ENCODE data around the gene TMEM140.

Gene TMEM140

DNA sequence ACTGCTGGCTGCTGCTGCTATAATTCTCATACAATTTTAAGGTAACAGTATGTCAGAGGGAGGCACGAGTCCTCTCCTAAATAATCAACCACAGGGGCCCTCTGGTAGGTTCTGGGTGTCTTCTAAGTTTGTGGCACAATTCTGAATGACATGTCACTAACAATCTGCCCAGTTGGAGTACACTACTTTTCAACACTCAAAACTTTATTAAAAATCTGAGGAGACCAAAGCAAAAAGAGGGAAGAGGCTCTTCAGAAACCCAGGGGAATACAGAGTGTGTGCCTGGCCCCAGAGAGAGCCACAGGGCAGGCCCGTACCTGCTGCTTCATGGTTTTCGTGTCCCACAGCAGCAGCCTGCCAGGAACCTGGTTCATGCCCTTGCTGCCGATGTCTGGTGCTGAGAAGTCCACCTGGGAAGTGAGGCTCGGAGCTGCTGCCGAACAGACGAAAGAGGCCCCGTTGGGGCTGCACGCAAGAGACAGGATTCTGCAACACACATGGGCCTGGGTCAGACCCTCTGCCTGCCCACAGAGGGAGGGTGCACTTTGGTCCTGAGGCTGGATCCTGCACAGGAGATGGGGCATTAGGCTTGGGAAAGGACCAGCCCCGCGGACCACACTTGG is 45.2 kb downstream of the TMEM140 start:
- no peak for DNase-seq (ENCODE audit: low read depth in 1 of 2, low spot score in 1 of 2)

- DNase-seq (ENCODE audit: low read depth in 1 of 2, low spot score in 1 of 2), result no peak
Measured at GRCh38 chr7:135193615-135194081, 45.8 kb downstream of the TMEM140 start.

GRCh38 chr7:135194494-135195095 is 46.7 kb downstream of the TMEM140 start:
- DNase-seq (ENCODE audit: low read depth in 1 of 2, low spot score in 1 of 2), result no peak

DNA sequence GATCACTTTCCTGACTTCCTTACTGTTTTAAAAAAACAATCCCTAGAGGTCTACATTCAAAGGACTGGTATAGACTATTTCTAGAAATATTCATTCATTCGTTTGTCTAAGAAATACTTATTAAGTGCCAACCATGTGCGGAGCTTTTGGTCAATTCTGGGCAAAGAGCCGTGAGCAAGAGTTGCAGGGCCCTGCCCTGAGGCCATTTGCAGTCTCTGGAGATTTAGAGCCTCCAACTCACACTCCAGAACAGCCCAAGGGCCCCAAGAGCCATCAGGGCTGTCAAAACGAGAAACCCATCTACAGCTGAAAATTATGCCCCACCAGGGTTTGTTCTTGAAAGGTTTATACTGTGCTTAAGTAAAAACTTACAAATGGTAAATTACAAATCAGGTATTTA is 47.3 kb downstream of the TMEM140 start:
- DNase-seq (ENCODE audit: low read depth in 1 of 2, low spot score in 1 of 2), result no peak

- DNase-seq (ENCODE audit: low read depth in 1 of 2, low spot score in 1 of 2), result no peak
Measured at GRCh38 chr7:135195968-135196629, 48.2 kb downstream of the TMEM140 start.

DNA sequence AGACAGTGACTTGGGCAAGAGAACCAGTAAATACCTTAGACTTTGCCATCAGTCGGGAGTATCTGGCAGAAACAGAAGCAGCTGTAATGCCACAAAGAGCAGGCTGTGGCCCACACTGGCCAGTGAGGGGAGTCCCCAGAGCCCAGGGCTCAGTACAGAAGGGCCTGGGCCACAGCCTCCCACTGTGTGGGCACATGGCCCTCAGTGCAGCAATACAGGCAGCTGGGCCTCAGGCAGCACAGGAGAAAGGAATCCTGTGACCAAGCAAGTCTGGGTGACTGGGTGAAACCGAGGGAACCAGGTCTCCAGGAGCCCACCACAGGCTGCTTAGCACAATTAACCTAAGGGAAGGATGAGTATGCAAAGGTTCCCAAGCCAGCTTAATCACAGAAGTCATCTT is 49.5 kb downstream of the TMEM140 start:
- DNase-seq (ENCODE audit: low read depth in 1 of 2, low spot score in 1 of 2), result no peak

DNA sequence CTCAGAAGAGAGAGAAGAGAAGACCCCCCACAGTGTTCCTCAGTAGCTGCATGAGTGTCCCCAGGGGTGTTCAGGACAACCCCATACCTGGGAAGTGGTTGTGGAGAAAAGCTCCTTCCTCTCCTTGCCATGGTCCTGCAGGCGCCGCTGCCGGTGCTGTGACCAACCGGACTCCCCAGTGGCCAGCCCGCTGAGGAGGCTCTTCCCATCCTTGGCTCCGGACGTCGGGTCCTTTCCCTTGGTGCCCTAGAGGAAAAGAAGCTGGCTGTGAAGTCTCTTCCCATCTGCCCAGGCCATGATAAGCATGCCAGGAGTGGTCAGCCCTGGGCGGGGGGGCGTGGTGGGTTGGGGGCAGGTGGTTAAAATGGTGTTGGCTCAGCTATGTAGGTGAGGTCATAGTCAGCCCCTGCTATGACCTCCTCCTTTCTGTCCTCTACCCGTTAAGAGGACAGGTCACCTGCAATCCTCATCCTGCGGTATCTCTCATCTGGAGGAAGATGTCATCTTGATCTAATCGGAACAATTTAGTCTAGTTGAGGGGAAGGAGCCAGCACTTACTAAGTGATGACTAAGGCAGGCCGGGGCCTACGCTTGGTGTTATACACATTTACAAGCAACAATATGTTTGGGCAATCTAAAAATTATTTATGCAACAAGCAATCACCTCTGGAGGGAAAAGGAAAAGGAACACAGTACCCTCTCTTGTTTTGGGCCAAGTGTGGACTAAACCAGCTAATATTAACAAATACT is 50.2 kb downstream of the TMEM140 start:
- DNase-seq (ENCODE audit: low read depth in 1 of 2, low spot score in 1 of 2), result no peak

GRCh38 chr7:135199439-135199838 is 51.6 kb downstream of the TMEM140 start:
- no peak for DNase-seq (ENCODE audit: low read depth in 1 of 2, low spot score in 1 of 2)

DNA sequence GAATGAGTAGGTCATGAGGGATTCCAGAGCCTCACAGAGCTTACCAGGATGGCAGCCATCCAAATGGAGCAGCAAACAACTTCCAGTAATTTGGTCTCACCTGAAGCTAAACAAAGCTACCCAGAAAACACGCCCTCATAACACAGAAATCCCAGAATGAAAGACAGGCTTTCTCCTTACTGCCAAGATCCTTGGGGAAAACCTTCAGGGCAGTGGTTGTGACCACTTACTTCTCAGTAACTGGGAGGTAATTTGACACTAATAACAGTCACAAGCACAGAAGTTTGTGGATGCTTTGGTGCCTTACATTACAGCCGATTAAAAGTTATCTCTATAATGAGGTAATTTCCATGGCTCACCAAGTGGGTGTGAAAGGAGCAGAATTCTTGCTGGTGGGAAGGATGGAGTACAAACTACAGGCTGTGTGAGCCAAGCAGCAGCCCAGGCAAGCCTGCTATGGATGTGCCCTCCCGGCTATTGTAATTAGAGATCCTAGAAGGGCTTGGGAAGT is 53.0 kb downstream of the TMEM140 start:
- DNase-seq (ENCODE audit: low read depth in 1 of 2, low spot score in 1 of 2), result no peak

DNA sequence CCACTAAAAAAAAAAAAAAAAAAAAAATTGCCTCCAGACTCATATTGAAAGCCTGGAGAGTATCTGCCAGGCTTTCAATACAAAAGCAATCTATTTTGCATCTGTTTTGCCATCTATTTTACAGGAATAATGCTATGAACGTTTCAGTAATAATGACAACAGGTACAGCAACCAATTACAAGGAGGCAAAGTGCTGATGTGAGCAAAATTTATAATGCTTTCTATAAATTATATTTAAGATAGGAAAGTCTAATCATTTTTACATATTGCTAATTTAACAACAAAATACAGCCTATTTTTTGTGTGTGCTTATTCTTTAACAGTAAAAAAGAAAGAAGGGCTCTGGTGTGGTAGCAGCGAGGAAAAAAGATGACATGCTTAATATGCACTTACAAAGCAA is 53.5 kb downstream of the TMEM140 start:
- no peak for DNase-seq (ENCODE audit: low read depth in 1 of 2, low spot score in 1 of 2)

- no peak for DNase-seq (ENCODE audit: low read depth in 1 of 2, low spot score in 1 of 2)
Measured at GRCh38 chr7:135204341-135204749, 56.5 kb downstream of the TMEM140 start.

DNA sequence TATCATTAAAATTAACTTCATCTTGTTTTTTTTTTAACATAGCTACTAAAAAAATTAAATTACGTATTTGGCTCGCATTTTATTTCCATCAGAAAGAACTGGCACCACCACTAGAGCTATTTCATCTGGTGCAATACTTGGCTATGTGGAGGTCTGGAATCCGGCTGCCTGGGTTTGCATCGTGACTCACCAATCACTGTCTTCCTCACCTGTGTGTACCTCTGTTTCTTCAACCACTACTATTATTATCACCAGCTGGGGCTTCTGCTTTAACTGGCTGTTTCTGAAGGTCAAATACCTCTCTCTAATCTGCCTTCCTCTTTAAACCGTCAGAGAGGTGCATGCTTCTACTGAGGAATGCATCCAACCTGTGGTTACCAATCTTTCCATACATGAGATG is 57.0 kb downstream of the TMEM140 start:
- no peak for DNase-seq (ENCODE audit: low read depth in 1 of 2, low spot score in 1 of 2)

- no peak for DNase-seq (ENCODE audit: low read depth in 1 of 2, low spot score in 1 of 2)
Measured at GRCh38 chr7:135205850-135206249, 58.0 kb downstream of the TMEM140 start.

DNA sequence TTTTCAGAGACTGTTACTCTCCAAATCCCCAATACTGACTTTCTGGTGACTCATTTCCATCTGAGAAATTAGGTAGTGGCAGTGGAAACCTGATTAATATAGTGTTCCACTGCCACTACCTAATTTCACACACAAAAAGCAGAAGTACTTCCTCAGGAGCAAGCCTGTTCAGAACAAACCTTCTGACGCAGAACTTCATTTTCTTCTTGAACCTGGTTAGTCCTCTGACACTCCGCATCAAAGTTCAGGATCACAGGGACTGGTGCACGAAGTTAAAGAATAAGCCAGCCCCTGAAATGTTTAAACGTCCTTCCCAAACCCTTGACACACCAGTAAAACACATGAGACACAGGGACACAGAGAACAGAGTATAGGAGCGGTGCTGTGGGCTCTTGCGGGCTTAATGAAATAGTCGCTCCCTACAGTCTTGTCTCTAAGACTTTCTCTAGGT is 59.1 kb downstream of the TMEM140 start:
- DNase-seq (ENCODE audit: low read depth in 1 of 2, low spot score in 1 of 2), result no peak

- DNase-seq (ENCODE audit: low read depth in 1 of 2, low spot score in 1 of 2), result no peak
Measured at GRCh38 chr7:135207406-135208101, 59.7 kb downstream of the TMEM140 start.

DNA sequence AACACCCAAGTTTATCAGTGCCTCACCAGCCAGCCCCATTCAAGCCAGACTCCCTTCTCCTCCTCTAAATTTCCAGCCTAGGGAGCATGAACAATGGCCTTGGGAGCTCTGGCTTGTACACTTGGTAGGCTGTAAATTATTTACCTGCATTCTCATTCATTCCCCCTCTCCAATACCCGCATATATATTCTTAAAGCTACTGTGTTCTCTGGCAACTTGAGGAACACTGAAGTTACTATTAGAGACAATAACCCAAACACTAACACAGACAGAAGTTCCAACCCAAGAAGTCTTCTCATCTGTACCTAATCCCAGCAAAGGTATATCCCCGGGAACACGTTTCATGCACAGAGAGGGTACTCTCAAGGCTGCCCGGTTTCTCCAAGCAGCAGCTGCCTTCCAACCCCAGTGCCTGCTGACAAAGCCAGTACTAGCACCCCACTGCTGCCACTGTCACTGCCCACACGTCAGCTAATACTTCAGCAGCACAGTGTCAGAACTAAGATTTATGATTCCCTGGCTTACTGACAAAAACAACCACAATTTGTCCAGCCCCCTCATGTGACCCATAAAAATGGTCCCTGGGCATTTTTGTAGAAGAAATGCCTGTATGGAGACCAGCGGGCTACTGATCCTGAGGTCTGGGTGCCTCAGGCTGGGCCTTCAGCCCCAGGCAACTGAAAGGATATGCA is 60.4 kb downstream of the TMEM140 start:
- no peak for DNase-seq (ENCODE audit: low read depth in 1 of 2, low spot score in 1 of 2)

- no peak for DNase-seq (ENCODE audit: low read depth in 1 of 2, low spot score in 1 of 2)
Measured at GRCh38 chr7:135209225-135209834, 61.5 kb downstream of the TMEM140 start.

GRCh38 chr7:135210888-135211178 is 63.0 kb downstream of the TMEM140 start:
- no peak for DNase-seq (ENCODE audit: low read depth in 1 of 2, low spot score in 1 of 2)

DNA sequence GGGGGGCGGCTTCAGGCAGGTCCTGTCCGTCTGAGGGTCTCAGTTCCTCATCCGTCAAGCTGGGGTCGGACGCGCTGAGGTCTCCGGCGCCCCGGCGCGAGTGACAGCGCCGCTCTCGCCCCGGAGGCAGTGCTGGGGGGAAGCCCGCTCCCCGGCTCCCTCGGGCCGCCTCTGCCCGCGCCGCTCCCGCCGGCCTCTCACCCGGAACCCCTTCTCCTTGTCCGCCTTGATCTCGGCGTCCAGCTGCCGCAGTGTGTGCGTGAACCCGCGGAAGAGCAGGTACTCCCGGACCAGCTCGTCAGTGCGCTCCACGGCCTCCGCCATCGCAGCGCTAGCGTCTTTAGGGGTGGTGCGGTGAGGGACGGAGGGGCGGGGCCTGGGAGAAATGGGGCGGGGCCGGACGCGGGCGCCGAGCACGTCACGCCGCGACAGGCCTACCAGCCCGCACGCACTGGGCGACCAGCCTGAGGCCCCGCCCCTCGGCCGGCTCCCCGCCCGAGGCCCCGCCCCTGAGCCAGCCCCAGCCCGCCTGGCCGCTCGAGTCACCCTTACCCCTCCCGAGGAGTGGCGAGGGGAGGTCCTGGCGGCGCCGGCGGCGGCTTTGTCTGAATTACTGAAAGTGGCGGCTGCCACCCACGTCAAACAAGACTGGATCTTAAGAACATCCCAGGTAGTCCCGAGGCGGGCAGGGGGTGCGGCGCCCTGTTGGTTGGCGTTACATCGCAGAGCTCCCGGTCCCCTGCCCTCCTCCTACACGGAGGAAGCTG is 63.5 kb downstream of the TMEM140 start, which contains the start of gene WDR91:
TSS of gene WDR91 (minus strand) at position 348 of the 767 bp plus-strand sequence. CDS start at position 324, 24 bp downstream.
- DNase-seq (ENCODE audit: low read depth in 1 of 2, low spot score in 1 of 2), result peak; percentile 95 to 99

All from stimulated activated CD4-positive, alpha-beta T cell treated with anti-CD3 and anti-CD28 coated beads, Interleukin-15, amount 100 ng/mL, for 1 hour (primary cell).